H9 (cell line): ENCODE data around the gene CACNA1A. TPM values are rescaled to one million over a fixed set of nuclear protein-coding genes. Genes with fewer than 3 reads are reported as not detected.

Experiments used
- DNase-seq: peaks from one replicate; pipeline ENCODE4 v3.0.0-alpha.2; 2017
- H2AFZ ChIP-seq: one replicate; pipeline ENCODE4 v1.6.1; 2013; ENCODE audit warnings: mild to moderate bottlenecking, low read length, control low read depth, moderate library complexity
- H2AK5ac ChIP-seq: 2 replicates; pipeline ENCODE4 v1.6.1; 2013; ENCODE audit warnings: low read length, control low read depth, mixed read lengths; ENCODE audit not compliant: insufficient read length
- H2BK120ac ChIP-seq: one replicate; pipeline ENCODE4 v1.6.1; 2013; ENCODE audit warnings: low read depth, mild to moderate bottlenecking, low read length, control low read depth, inconsistent platforms; ENCODE audit not compliant: poor library complexity, severe bottlenecking
- H2BK12ac ChIP-seq: 2 replicates; pipeline ENCODE4 v1.6.1; 2013; ENCODE audit warnings: low read length, control low read depth, mixed read lengths, low read depth; ENCODE audit not compliant: insufficient read length
- H2BK15ac ChIP-seq: 2 replicates; pipeline ENCODE4 v1.6.1; 2013; ENCODE audit warnings: low read depth, low read length, control low read depth
- H2BK20ac ChIP-seq: one replicate; pipeline ENCODE4 v1.6.1; 2013; ENCODE audit warnings: low read depth, mild to moderate bottlenecking, low read length, control low read depth, inconsistent platforms; ENCODE audit not compliant: poor library complexity, severe bottlenecking
- H2BK5ac ChIP-seq: 2 replicates; pipeline ENCODE4 v1.6.1; 2013; ENCODE audit warnings: low read length, control low read depth, mixed read lengths; ENCODE audit not compliant: insufficient read length
- H3K14ac ChIP-seq: 2 replicates; pipeline ENCODE4 v1.6.1; 2013; ENCODE audit warnings: low read length, control low read depth; ENCODE audit not compliant: insufficient read depth
- H3K18ac ChIP-seq: 2 replicates; pipeline ENCODE4 v1.6.1; 2013; ENCODE audit warnings: low read depth, mild to moderate bottlenecking, mixed read lengths, low read length, control low read depth; ENCODE audit not compliant: insufficient read length
- H3K23ac ChIP-seq: 2 replicates; pipeline ENCODE4 v1.6.1; 2013; ENCODE audit warnings: low read length, control low read depth, mixed read lengths, low read depth; ENCODE audit not compliant: insufficient read length
- H3K23me2 ChIP-seq: 2 replicates; pipeline ENCODE4 v1.6.1; 2013; ENCODE audit warnings: low read depth, mild to moderate bottlenecking, mixed read lengths, low read length, control low read depth; ENCODE audit not compliant: insufficient read length, poor library complexity, severe bottlenecking
- H3K27ac ChIP-seq: 2 replicates; pipeline ENCODE4 v1.5.1; 2013; ENCODE audit warnings: low read length, control low read depth, mixed read lengths, low read depth; ENCODE audit not compliant: insufficient read length
- H3K27me3 ChIP-seq: 2 replicates; pipeline ENCODE4 v1.6.1; 2013; ENCODE audit warnings: low read length, control low read depth, inconsistent platforms; ENCODE audit not compliant: insufficient read depth
- H3K4ac ChIP-seq: 2 replicates; pipeline ENCODE4 v1.6.1; 2013; ENCODE audit warnings: low read depth, mild to moderate bottlenecking, control low read depth, inconsistent platforms, low read length, moderate library complexity
- H3K4me1 ChIP-seq: 2 replicates; pipeline ENCODE4 v1.6.1; 2013; ENCODE audit warnings: low read length, control low read depth, inconsistent platforms; ENCODE audit not compliant: insufficient read depth
- H3K4me2 ChIP-seq: 2 replicates; pipeline ENCODE4 v1.6.1; 2013; ENCODE audit warnings: low read length, control low read depth, mixed read lengths; ENCODE audit not compliant: insufficient read length, insufficient read depth
- H3K56ac ChIP-seq: 2 replicates; pipeline ENCODE4 v1.6.1; 2013; ENCODE audit warnings: low read depth, mild to moderate bottlenecking, mixed read lengths, low read length, control low read depth; ENCODE audit not compliant: insufficient read length
- H3K79me1 ChIP-seq: 2 replicates; pipeline ENCODE4 v1.6.1; 2013; ENCODE audit warnings: low read depth, mild to moderate bottlenecking, moderate library complexity, low read length, control low read depth, inconsistent platforms; ENCODE audit not compliant: insufficient read depth, poor library complexity, severe bottlenecking
- H3K79me2 ChIP-seq: 2 replicates; pipeline ENCODE4 v1.6.1; 2013; ENCODE audit warnings: low read length, control low read depth, inconsistent platforms; ENCODE audit not compliant: insufficient read depth
- H3K9ac ChIP-seq: 2 replicates; pipeline ENCODE4 v1.6.1; 2013; ENCODE audit warnings: low read length, control low read depth, mixed read lengths; ENCODE audit not compliant: insufficient read length; ENCODE audit errors: extremely low read depth
- H3K9me3 ChIP-seq: one replicate; pipeline ENCODE4 v1.6.1; 2013; ENCODE audit warnings: low read depth, low read length, inconsistent platforms; ENCODE audit not compliant: control insufficient read depth
- H3T11ph ChIP-seq: one replicate; pipeline ENCODE4 v1.6.1; 2013; ENCODE audit warnings: mild to moderate bottlenecking, low read length, control low read depth, inconsistent platforms
- H4K20me1 ChIP-seq: one replicate; pipeline ENCODE4 v1.6.1; 2013; ENCODE audit not compliant: control insufficient read depth, insufficient read length, insufficient read depth
- H4K5ac ChIP-seq: 2 replicates; pipeline ENCODE4 v1.6.1; 2013; ENCODE audit warnings: low read depth, mild to moderate bottlenecking, mixed read lengths, low read length, control low read depth; ENCODE audit not compliant: insufficient read length
- H4K8ac ChIP-seq: replicated peaks from 2 replicates; pipeline ENCODE4 v1.6.1; 2013; ENCODE audit warnings: low read length, control low read depth, mixed read lengths, low read depth; ENCODE audit not compliant: insufficient read length
- H4K91ac ChIP-seq: 2 replicates; pipeline ENCODE4 v1.6.1; 2013; ENCODE audit warnings: low read depth, mild to moderate bottlenecking, moderate library complexity, mixed read lengths, low read length, control low read depth; ENCODE audit not compliant: insufficient read length
- H3K27ac Mint-ChIP-seq, 3 experiments: 2 replicates in 2 of 3; 3 replicates in 1 of 3; pipeline ENCODE4 v1.8.0; 2020 to 2021; ENCODE audit warnings: mixed read lengths in 3 of 3, mild to moderate bottlenecking in 1 of 3, moderate library complexity in 1 of 3
- H3K27me3 Mint-ChIP-seq: 2 replicates; pipeline ENCODE4 v1.8.0; 2021; ENCODE audit warnings: low read depth, mild to moderate bottlenecking, moderate library complexity, mixed read lengths
- H3K36me3 Mint-ChIP-seq, 3 experiments: 2 replicates in 2 of 3; 3 replicates in 1 of 3; pipeline ENCODE4 v1.8.0; 2020 to 2021; ENCODE audit warnings: low read depth in 3 of 3, mixed read lengths in 3 of 3; ENCODE audit not compliant: insufficient read depth in 1 of 3
- H3K4me1 Mint-ChIP-seq, 2 experiments: 2 replicates each; pipeline ENCODE4 v1.8.0; 2020; ENCODE audit warnings: mixed read lengths in 2 of 2
- H3K4me3 Mint-ChIP-seq, 2 experiments: 2 replicates in 1 of 2; 3 replicates in 1 of 2; pipeline ENCODE4 v1.8.0; 2020 to 2021; ENCODE audit warnings: mild to moderate bottlenecking in 2 of 2, mixed read lengths in 2 of 2, moderate library complexity in 1 of 2
- H3K9me3 Mint-ChIP-seq, 2 experiments: 2 replicates in 1 of 2; 3 replicates in 1 of 2; pipeline ENCODE4 v1.8.0; 2020; ENCODE audit warnings: mild to moderate bottlenecking in 2 of 2, mixed read lengths in 2 of 2, moderate library complexity in 1 of 2
- CTCF ChIP-seq: fragments of 200-600 bp; sonication (generic); conservative IDR thresholded peaks from 3 replicates; pipeline ENCODE4 v1.8.0; 2021; ENCODE audit warnings: antibody characterized with exemption, mild to moderate bottlenecking
- WGBS: extraction: QIAGEN DNeasy Blood & Tissue Kit; methylation state at CpG from one replicate; pipeline ENCODE4 v1.1.7; 2013; ENCODE audit warnings: missing lambda C conversion rate, low lambda C conversion rate, mixed read lengths; ENCODE audit not compliant: insufficient read length; ENCODE audit errors: extremely low coverage; 5-methylcytosine and 5-hydroxymethylcytosine counted together
- total RNA-seq: library from RNA; stranded (reverse); gene quantifications from 2 replicates; pipeline ENCODE4 v1.2.1, GENCODE V29; 2021

Gene CACNA1A
- total RNA-seq, 1 experiment from 2014 or later: 8.0 TPM

GRCh38 chr19:13214036-13214730, 292.1 kb downstream of the CACNA1A start:
- no peak overlapping the region for H3K56ac ChIP-seq
- H2BK15ac ChIP-seq: no peak overlapping the region
- WGBS: no CpG with 5 or more reads among the region's 19 CpGs
- no peak overlapping the region for H4K8ac ChIP-seq
- H3K9me3 Mint-ChIP-seq: no peaks in the 10 kb centered on the region
- H4K91ac ChIP-seq: no peak overlapping the region
- no peak for TF ChIP-seq CTCF
- H3K4me1 Mint-ChIP-seq: peaks cover 17 to 32% of the 10 kb centered on the region in 2 experiments
- H3K4me2 ChIP-seq: no peak overlapping the region
- H4K5ac ChIP-seq: no peak overlapping the region
- no peaks in the 10 kb centered on the region; the same call in 1 of the 2 replicates for H3K4me1 ChIP-seq
- no peak overlapping the region for H3K18ac ChIP-seq
- no peaks in the 10 kb centered on the region for H3K27me3 Mint-ChIP-seq
- no peak overlapping the region for H2AK5ac ChIP-seq
- peak overlapping the region in 1 of 3 experiments; percentile 93; a peak in 2 of 7 replicates for H3K27ac Mint-ChIP-seq
- H3K9ac ChIP-seq: no peak overlapping the region
- H3K27me3 ChIP-seq: no peaks in the 10 kb centered on the region
- H2BK20ac ChIP-seq: no peak overlapping the region
- H4K20me1 ChIP-seq: no peaks in the 10 kb centered on the region
- H2BK120ac ChIP-seq: no peak overlapping the region
- no peak overlapping the region for H3K4ac ChIP-seq
- no peak overlapping the region for H3T11ph ChIP-seq
- peaks cover 2% of the 10 kb centered on the region for H3K23me2 ChIP-seq
- H3K79me2 ChIP-seq: no peaks in the 10 kb centered on the region
- no peak overlapping the region for H2BK12ac ChIP-seq
- no peak overlapping the region for H3K27ac ChIP-seq
- H3K23ac ChIP-seq: no peak overlapping the region
- no peaks in the 10 kb centered on the region for H3K9me3 ChIP-seq
- no peaks in the 10 kb centered on the region; a peak in 3 of 7 replicates for H3K36me3 Mint-ChIP-seq
- H2BK5ac ChIP-seq: no peak overlapping the region
- H2AFZ ChIP-seq: no peak overlapping the region
- no peak overlapping the region for H3K4me3 Mint-ChIP-seq
- DNase-seq: peak; percentile 24
- no peaks in the 10 kb centered on the region for H3K79me1 ChIP-seq
- no peak overlapping the region for H3K14ac ChIP-seq
